Sigmoid colon (tissue), 4 donors: Measurements from ENCODE around the gene SLC39A13.

Experiments
- CTCF ChIP-seq, 4 experiments: fragments of 450-650 bp in 3 of 4; fragments of 200-600 bp in 1 of 4; IDR thresholded peaks; one replicate each; pipeline ENCODE4 v1.5.1; 2016 to 2019; ENCODE audit warnings: antibody characterized with exemption in 4 of 4, mild to moderate bottlenecking in 3 of 4, moderate library complexity in 2 of 4
- EP300 ChIP-seq, 4 donors: sonication (generic); formaldehyde crosslinking; IDR thresholded peaks; one replicate each; pipeline ENCODE4 v1.6.1; 2017; ENCODE audit warnings: antibody characterized with exemption in 4 of 4
- POLR2A ChIP-seq, 2 donors: fragments of 450-650 bp; IDR thresholded peaks; one replicate each; pipeline ENCODE4 v1.6.1; 2016; ENCODE audit warnings: antibody characterized with exemption in 2 of 2, mild to moderate bottlenecking in 2 of 2, moderate library complexity in 2 of 2
- POLR2AphosphoS5 ChIP-seq, 4 donors: sonication (generic); formaldehyde crosslinking; IDR thresholded peaks; one replicate each; pipeline ENCODE4 v1.6.1; 2017; ENCODE audit warnings: antibody characterized with exemption in 4 of 4

GRCh38 chr11:47398011-47398410 is 10.4 kb upstream of the SLC39A13 start:
- TF ChIP-seq CTCF (IDR thresholded peaks at IDR 0.05), result no peak
- TF ChIP-seq POLR2AphosphoS5 (IDR thresholded peaks at IDR 0.05), result no peak
- no peak for TF ChIP-seq POLR2A (IDR thresholded peaks at IDR 0.05)
- no peak for TF ChIP-seq EP300 (IDR thresholded peaks at IDR 0.05)
